Stomach (tissue), 9 donors: Measurements from ENCODE around the gene SPOCD1. TPM values are rescaled to one million over a fixed set of nuclear protein-coding genes. Genes with fewer than 3 reads are reported as not detected.

Experiments
- DNase-seq, 2 donors: peaks; one replicate each; pipeline versions ENCODE4 v3.0.0 to v3.0.0-alpha.2; 2013 to 2019
- H3K27ac ChIP-seq, 5 donors: fragments of 200-600 bp in 4 of 5; sonication (generic) in 4 of 5; one replicate each; pipeline ENCODE4 v1.5.1; 2013 to 2019; ENCODE audit warnings: mild to moderate bottlenecking in 1 of 5, moderate library complexity in 1 of 5
- H3K27me3 ChIP-seq, 3 donors: fragments of 200-600 bp; sonication (generic); one replicate each; pipeline ENCODE4 v1.5.1; 2017 to 2019; ENCODE audit warnings: mixed run types in 1 of 3
- H3K36me3 ChIP-seq, 4 donors: fragments of 200-600 bp; sonication (generic); 1 replicate in 3 of 4; 2 replicates in 1 of 4; pipeline ENCODE4 v1.5.1; 2016 to 2019
- H3K4me1 ChIP-seq, 4 donors: fragments of 200-600 bp; sonication (generic); one replicate each; pipeline ENCODE4 v1.5.1; 2016 to 2019
- H3K4me3 ChIP-seq, 4 donors: fragments of 200-600 bp; sonication (generic) in 3 of 4; one replicate each; pipeline ENCODE4 v1.5.1; 2016 to 2019; ENCODE audit warnings: mild to moderate bottlenecking in 1 of 4
- H3K9me3 ChIP-seq, 4 donors: fragments of 200-600 bp; sonication (generic); one replicate each; pipeline ENCODE4 v1.5.1; 2016 to 2019
- CTCF ChIP-seq, 7 experiments: fragments of 450-650 bp in 4 of 7; fragments of 200-600 bp in 3 of 7; sonication (generic) in 3 of 7; IDR thresholded peaks; one replicate each; pipeline ENCODE4 v1.5.1; 2016 to 2019; ENCODE audit warnings: antibody characterized with exemption in 7 of 7, control low read depth in 2 of 7, mild to moderate bottlenecking in 1 of 7
- EP300 ChIP-seq: sonication (generic); formaldehyde crosslinking; IDR thresholded peaks from one replicate; pipeline ENCODE4 v1.6.1; 2017; ENCODE audit warnings: antibody characterized with exemption
- POLR2A ChIP-seq, 4 donors: fragments of 450-650 bp; IDR thresholded peaks; one replicate each; pipeline ENCODE4 v1.6.1; 2016; ENCODE audit warnings: antibody characterized with exemption in 4 of 4, control low read depth in 2 of 4, mild to moderate bottlenecking in 1 of 4, moderate library complexity in 1 of 4
- POLR2AphosphoS5 ChIP-seq, 3 donors: sonication (generic); formaldehyde crosslinking; IDR thresholded peaks; one replicate each; pipeline ENCODE4 v1.6.1; 2016; ENCODE audit warnings: antibody characterized with exemption in 3 of 3
- WGBS, 5 donors: extraction: QIAGEN DNeasy Blood & Tissue Kit in 3 of 5; methylation state at CpG; one replicate each; pipeline versions ENCODE4 v1.1.5 to v1.1.7; 2013 to 2018; 5-methylcytosine and 5-hydroxymethylcytosine counted together
- intact Hi-C: fragments of 100-400 bp; cut with DNase I; formaldehyde crosslinking; loops from one replicate; pipeline ENCODE4 v1.15.1; 2023; ENCODE audit warnings: low total_unique reads
- polyA plus RNA-seq, 3 donors: library from polyadenylated mRNA; stranded (reverse); fragments of 200-250 nt; gene quantifications; one replicate each; pipeline ENCODE4 v1.2.3, GENCODE V29; 2013
- total RNA-seq, 5 donors: library from RNA; depleted of rRNA; stranded (reverse); fragments of >200 nt; gene quantifications; one replicate each; pipeline versions ENCODE4 v1.1.0 to v1.2.3, GENCODE V29; 2014 to 2016
- donor health status: healthy with polysubstance abuse.
- donor health status: Bipolar disorder and iron deficiency.
- donor health status: healthy.

The SPOCD1 gene
- total and polyA plus RNA-seq, 8 donors = 0.55 to 11.1 (median 4.5) TPM; not detected in 1

- Histone ChIP-seq H3K27me3 (peaks cover 0 to 3% (median 0%) of the 10 kb centered on the region in 3 donors), H3K4me3 (no peak overlapping the region), H3K27ac (no peak overlapping the region), H3K36me3 (no peaks in the 10 kb centered on the region), H3K9me3 (no peaks in the 10 kb centered on the region), H3K4me1 (peaks cover 8 to 14% (median 12%) of the 10 kb centered on the region in 4 donors)
- intact Hi-C loops = no loop called here
- TF ChIP-seq POLR2A (IDR thresholded peaks at IDR 0.05) = no peak
- TF ChIP-seq POLR2AphosphoS5 (IDR thresholded peaks at IDR 0.05) = no peak
- no peak for TF ChIP-seq CTCF (IDR thresholded peaks at IDR 0.05)
- no peak for TF ChIP-seq EP300
- no peak for DNase-seq
- WGBS, 5 donors = 75 to 92% (median 87%) methylated on average over 8 to 12 of the region's 12 CpGs
Observed at GRCh38 chr1:31752952-31753475, 62.8 kb downstream of the SPOCD1 start.

GRCh38 chr1:31752258-31752657 lies 63.6 kb downstream of the SPOCD1 start:
- Histone ChIP-seq H3K4me3 (no peak overlapping the region), H3K27ac (no peak overlapping the region), H3K27me3 (peaks cover 0 to 3% (median 0%) of the 10 kb centered on the region in 3 donors), H3K9me3 (no peaks in the 10 kb centered on the region), H3K36me3 (no peaks in the 10 kb centered on the region), H3K4me1 (peaks cover 8 to 14% (median 12%) of the 10 kb centered on the region in 4 donors)
- 62 to 88% (median 66%) methylated on average over 5 to 7 of the region's 7 CpGs for WGBS, 5 donors
- TF ChIP-seq POLR2AphosphoS5 (IDR thresholded peaks at IDR 0.05) (no peak), CTCF (IDR thresholded peaks at IDR 0.05) (no peak), POLR2A (IDR thresholded peaks at IDR 0.05) (no peak), EP300 (no peak)
- no peak for DNase-seq
- intact Hi-C loops = no loop called here

- no peaks in the 10 kb centered on the region for H3K9me3 ChIP-seq
- H3K4me3 ChIP-seq = no peak overlapping the region
- DNase-seq = no peak
- no peak overlapping the region for H3K27ac ChIP-seq
- 69 to 95% (median 80%) methylated on average over 4 to 5 of the region's 5 CpGs for WGBS, 5 donors
- intact Hi-C loops = no loop called here
- no peaks in the 10 kb centered on the region for H3K36me3 ChIP-seq
- H3K27me3 ChIP-seq = peaks cover 0 to 3% (median 0%) of the 10 kb centered on the region in 3 donors
- peaks cover 8 to 14% (median 12%) of the 10 kb centered on the region in 4 donors for H3K4me1 ChIP-seq
- no peak for TF ChIP-seq POLR2A (IDR thresholded peaks at IDR 0.05)
- TF ChIP-seq POLR2AphosphoS5 (IDR thresholded peaks at IDR 0.05) = no peak
- no peak for TF ChIP-seq EP300
- TF ChIP-seq CTCF (IDR thresholded peaks at IDR 0.05) = no peak
Observed at GRCh38 chr1:31751822-31752241, 64.0 kb downstream of the SPOCD1 start.

- no peak for DNase-seq
Observed at GRCh38 chr1:31750858-31751510, 64.8 kb downstream of the SPOCD1 start.

More at GRCh38 chr1:31750858-31751510, 64.8 kb downstream of the SPOCD1 start:
- Histone ChIP-seq H3K27ac (no peak overlapping the region), H3K27me3 (peaks cover 0 to 3% (median 0%) of the 10 kb centered on the region in 3 donors), H3K4me1 (peaks cover 8 to 18% (median 14%) of the 10 kb centered on the region in 4 donors), H3K9me3 (no peaks in the 10 kb centered on the region), H3K4me3 (no peak overlapping the region), H3K36me3 (no peaks in the 10 kb centered on the region)
- 45 to 57% (median 50%) methylated on average over 11 of the region's 11 CpGs for WGBS, 5 donors
- intact Hi-C loops = no loop called here
- TF ChIP-seq POLR2AphosphoS5 (IDR thresholded peaks at IDR 0.05) (no peak), CTCF (IDR thresholded peaks at IDR 0.05) (no peak), EP300 (no peak), POLR2A (IDR thresholded peaks at IDR 0.05) (no peak)
